Testis (tissue), 2 donors: ENCODE results near the gene TMEM117.

ENCODE experiments used
- CTCF ChIP-seq, 3 experiments: fragments of 450-650 bp in 2 of 3; fragments of 200-600 bp in 1 of 3; sonication (generic) in 1 of 3; IDR thresholded peaks; one replicate each; pipeline ENCODE4 v1.5.1; 2016 to 2019; ENCODE audit warnings: antibody characterized with exemption in 3 of 3, mild to moderate bottlenecking in 2 of 3, moderate library complexity in 1 of 3
- POLR2A ChIP-seq: fragments of 450-650 bp; IDR thresholded peaks from one replicate; pipeline ENCODE4 v1.6.1; 2017; ENCODE audit warnings: antibody characterized with exemption, mild to moderate bottlenecking, moderate library complexity

DNA sequence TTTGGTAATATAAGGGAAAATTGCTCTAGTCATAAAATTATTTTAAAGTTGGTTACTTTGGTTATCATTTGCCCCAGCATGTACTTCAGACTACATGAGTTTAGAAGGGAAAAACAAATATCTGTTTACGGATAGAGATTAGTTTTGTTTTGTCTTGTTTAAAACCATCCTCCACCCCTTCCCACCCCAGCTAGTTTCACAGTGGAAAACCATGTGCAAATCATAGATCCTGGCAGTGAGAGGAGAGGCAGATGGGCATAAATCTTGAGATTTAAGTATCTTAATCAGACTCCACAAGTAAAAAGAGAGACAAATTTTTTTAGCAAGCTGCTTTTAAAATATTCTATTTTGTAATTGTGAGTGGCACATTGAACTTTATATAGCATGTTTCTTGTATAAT, 424.7 kb downstream of the TMEM117 start:
- TF ChIP-seq POLR2A (no peak), CTCF (IDR thresholded peaks at IDR 0.05) (no peak)
